NK-92 (cell line): ENCODE results near the gene COPZ2.
"Not testable (repeated sequence)": the region's sequence is repeated elsewhere in the genome, so short reads cannot be mapped to it uniquely, and the experiment has no call there.

Source experiments
- DNase-seq: peaks from one replicate; lab custom pipeline; 2025; ENCODE audit not compliant: unreplicated experiment; lab: John Stamatoyannopoulos, UW

The COPZ2 gene

GRCh38 chr17:48010193-48010592, 27.4 kb downstream of the COPZ2 start:
- no peak for DNase-seq

- DNase-seq, result no peak
Observed at GRCh38 chr17:48006936-48007709, 30.5 kb downstream of the COPZ2 start.

GRCh38 chr17:48004983-48005382, 32.6 kb downstream of the COPZ2 start:
- no peak for DNase-seq

- DNase-seq, result no peak
Observed at GRCh38 chr17:48003417-48004151, 34.0 kb downstream of the COPZ2 start.

- no peak for DNase-seq
Observed at GRCh38 chr17:48002916-48003416, 34.6 kb downstream of the COPZ2 start.

GRCh38 chr17:48002266-48002915, 35.2 kb downstream of the COPZ2 start:
- DNase-seq, result no peak

- not testable (repeated sequence) for DNase-seq
Observed at GRCh38 chr17:48001657-48002056, 35.9 kb downstream of the COPZ2 start.

- no peak for DNase-seq
Observed at GRCh38 chr17:48001197-48001596, 36.4 kb downstream of the COPZ2 start.

- DNase-seq, result no peak
Observed at GRCh38 chr17:47999582-47999981, 38.0 kb downstream of the COPZ2 start.

- no peak for DNase-seq
Observed at GRCh38 chr17:47998044-47998443, 39.6 kb downstream of the COPZ2 start.

GRCh38 chr17:47997586-47997985, 40.0 kb downstream of the COPZ2 start:
- DNase-seq, result no peak

- no peak for DNase-seq
Observed at GRCh38 chr17:47996201-47996600, 41.4 kb downstream of the COPZ2 start.

GRCh38 chr17:47995241-47995935, 42.2 kb downstream of the COPZ2 start:
- DNase-seq, result no peak

GRCh38 chr17:47994724-47995123, 42.9 kb downstream of the COPZ2 start:
- no peak for DNase-seq

GRCh38 chr17:47993964-47994363, 43.6 kb downstream of the COPZ2 start:
- DNase-seq, result no peak

GRCh38 chr17:47993031-47993564, 44.5 kb downstream of the COPZ2 start:
- DNase-seq, result no peak

- DNase-seq, result no peak
Observed at GRCh38 chr17:47992216-47992615, 45.4 kb downstream of the COPZ2 start.

GRCh38 chr17:47990962-47991731, 46.5 kb downstream of the COPZ2 start:
- no peak for DNase-seq

GRCh38 chr17:47989700-47990099, 47.9 kb downstream of the COPZ2 start:
- DNase-seq, result no peak

GRCh38 chr17:47989159-47989558, 48.4 kb downstream of the COPZ2 start:
- no peak for DNase-seq
